Heart left ventricle (tissue), 13 donors: Measurements from ENCODE around the gene SNRNP40.

Experiments used
- POLR2A ChIP-seq, 2 donors: fragments of 450-650 bp; IDR thresholded peaks; one replicate each; pipeline ENCODE4 v1.6.1; 2017; ENCODE audit warnings: antibody characterized with exemption in 2 of 2, mild to moderate bottlenecking in 2 of 2, moderate library complexity in 2 of 2
- TF ChIP-seq, protein P1 (sequence below), 12 donors: fragments of 200-600 bp; sonication (generic) in 4 of 12; IDR thresholded peaks; one replicate each; pipeline versions ENCODE4 v1.5.0 to v1.8.0; 2018 to 2022; ENCODE audit warnings: antibody characterized with exemption in 12 of 12, mild to moderate bottlenecking in 5 of 12
- donor health status: ischemic (EF 13 %, LVEDD 7.1; RV severe dilation, severe dysfunction).
- donor health status: DM: no; HTN: yes; CAD: no.
- donor health status: DM: no; HTN: no; CAD: no.
- donor health status: ischemic (EF 25% LVEDD 6.9; RV normal size, moderate dysfunction).
- donor health status: ischemic (EF 25% LVEDD 5.7; RV mildly dilated, moderate dysfunction).
- donor health status: ischemic (EF 35%, LVEDD 5.7; RV mildly dilated, moderate dysfunction).
- donor health status: nonischemic (EF 11% LVEDD 7.7; RV severe dilation, severe dysfunction).
- donor health status: DM: yes; HTN: yes; CAD: no.
- donor health status: PGD.
- donor health status: ischemic (EF 29% LVEDD 5.4; RV normal size, mild dysfunction).
- donor health status: nonischemic (EF 23%, LVEDD 6.1; RV moderate dilation, normal function).

DNA sequence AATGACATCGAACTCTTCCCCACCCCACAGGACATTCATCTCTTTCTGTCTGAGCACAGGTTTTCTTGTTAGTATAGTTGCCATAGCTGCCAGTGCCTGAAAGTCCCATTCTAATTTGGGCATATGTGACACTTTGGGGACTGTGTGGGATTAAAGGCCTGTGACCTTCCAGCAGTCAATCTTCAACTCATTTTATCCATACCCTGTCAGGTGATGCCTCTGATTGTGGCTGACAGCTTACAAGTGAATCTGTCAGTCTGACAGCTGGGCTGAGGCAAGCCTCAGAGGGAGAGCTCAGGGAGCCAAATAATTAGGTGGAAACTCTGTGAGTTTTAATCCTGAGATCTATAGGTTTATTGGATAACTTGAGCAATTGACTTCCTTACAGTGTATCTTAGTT is 29.9 kb upstream of the SNRNP40 start:
- no peak for TF ChIP-seq POLR2A (IDR thresholded peaks at IDR 0.05)
- TF ChIP-seq, protein P1, sequence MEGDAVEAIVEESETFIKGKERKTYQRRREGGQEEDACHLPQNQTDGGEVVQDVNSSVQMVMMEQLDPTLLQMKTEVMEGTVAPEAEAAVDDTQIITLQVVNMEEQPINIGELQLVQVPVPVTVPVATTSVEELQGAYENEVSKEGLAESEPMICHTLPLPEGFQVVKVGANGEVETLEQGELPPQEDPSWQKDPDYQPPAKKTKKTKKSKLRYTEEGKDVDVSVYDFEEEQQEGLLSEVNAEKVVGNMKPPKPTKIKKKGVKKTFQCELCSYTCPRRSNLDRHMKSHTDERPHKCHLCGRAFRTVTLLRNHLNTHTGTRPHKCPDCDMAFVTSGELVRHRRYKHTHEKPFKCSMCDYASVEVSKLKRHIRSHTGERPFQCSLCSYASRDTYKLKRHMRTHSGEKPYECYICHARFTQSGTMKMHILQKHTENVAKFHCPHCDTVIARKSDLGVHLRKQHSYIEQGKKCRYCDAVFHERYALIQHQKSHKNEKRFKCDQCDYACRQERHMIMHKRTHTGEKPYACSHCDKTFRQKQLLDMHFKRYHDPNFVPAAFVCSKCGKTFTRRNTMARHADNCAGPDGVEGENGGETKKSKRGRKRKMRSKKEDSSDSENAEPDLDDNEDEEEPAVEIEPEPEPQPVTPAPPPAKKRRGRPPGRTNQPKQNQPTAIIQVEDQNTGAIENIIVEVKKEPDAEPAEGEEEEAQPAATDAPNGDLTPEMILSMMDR (IDR thresholded peaks at IDR 0.05) = no peak
